ENCODE data around the gene TSPAN18. TPM values are rescaled to one million over a fixed set of nuclear protein-coding genes. Genes with fewer than 3 reads are reported as not detected.
A peak's percentile ranks its signal among the peaks of the same experiment; 100 is the strongest.

Gene TSPAN18
- total and polyA plus RNA-seq, 2 of the 4 experiments (the other 2 are of a cell fraction) = 0.36 to 1.1 TPM

DNA sequence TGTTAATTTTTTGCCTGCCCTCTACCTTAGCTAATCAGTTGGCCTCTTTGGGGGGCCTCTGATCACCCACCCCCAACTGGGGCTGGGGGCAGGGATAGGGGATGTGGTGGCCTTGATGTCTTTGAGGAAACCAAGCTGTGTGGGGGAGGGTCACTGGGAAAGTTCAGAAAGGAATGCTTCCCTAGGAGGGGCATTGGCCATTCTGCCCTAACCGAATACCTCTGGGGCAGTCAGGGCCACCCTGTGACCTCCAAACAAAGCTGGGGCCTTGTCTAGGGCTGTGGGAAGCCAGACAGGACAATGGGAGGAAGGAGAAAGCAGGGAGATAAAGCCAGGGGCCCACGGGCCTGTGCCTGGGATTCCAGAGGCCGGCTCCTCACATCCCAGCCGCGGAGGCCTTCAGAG lies 97.5 kb downstream of the TSPAN18 start:
- Histone ChIP-seq H3K14ac (replicated peaks; ENCODE audit: low read depth, low read length) (no peak overlapping the region), H3K36me3 (ENCODE audit: control insufficient read depth, insufficient read depth, low read length) (no peaks in the 10 kb centered on the region), H2AK5ac (ENCODE audit: low read depth, low read length) (no peak overlapping the region), H3K9me3 (ENCODE audit: control insufficient read depth, insufficient read depth, low read length) (no peaks in the 10 kb centered on the region), H2BK120ac (ENCODE audit: low read depth, low read length) (no peak overlapping the region), H3K27me3 (ENCODE audit: control insufficient read depth, insufficient read depth, low read length) (peaks cover 20% of the 10 kb centered on the region), H4K8ac (ENCODE audit: low read depth in 2 of 2, low read length in 2 of 2) (no peak overlapping the region), H3K4me3 (ENCODE audit: insufficient read depth, low read depth, low read length) (no peak overlapping the region), H3K9ac (ENCODE audit: low read depth, low read length) (no peak overlapping the region), H4K5ac (ENCODE audit: low read depth, low read length) (no peak overlapping the region), H2AFZ (replicated peaks; ENCODE audit: low read length, poor library complexity) (no peak overlapping the region), H2BK20ac (ENCODE audit: low read depth, low read length) (no peak overlapping the region), H3K23ac (ENCODE audit: low read depth, low read length) (no peak overlapping the region), H3K56ac (ENCODE audit: extremely low read depth, insufficient read depth, low read length) (no peak overlapping the region), H3K4me1 (ENCODE audit: control insufficient read depth, insufficient read depth, low read length) (no peaks in the 10 kb centered on the region), H2BK5ac (ENCODE audit: low read depth, low read length, poor library complexity, severe bottlenecking) (no peak overlapping the region), H3K4me2 (ENCODE audit: low read depth, low read length) (no peak overlapping the region), H4K20me1 (ENCODE audit: insufficient read depth, low read length) (no peaks in the 10 kb centered on the region), H2BK15ac (ENCODE audit: low read depth, low read length) (no peak overlapping the region), H4K91ac (ENCODE audit: insufficient read depth, low read depth, low read length) (no peak overlapping the region), H2AK9ac (replicated peaks; ENCODE audit: low read depth, low read length, poor library complexity) (peak overlapping the region; percentile 33), H3K18ac (ENCODE audit: low read depth, low read length) (no peak overlapping the region), H3K79me1 (ENCODE audit: low read depth in 1 of 2, low read length in 2 of 2) (no peaks in the 10 kb centered on the region), H3K9me1 (ENCODE audit: insufficient read depth, low read length) (no peaks in the 10 kb centered on the region), H3K27ac (ENCODE audit: insufficient read depth, low read length) (no peak overlapping the region), H3K4ac (ENCODE audit: low read depth, low read length) (no peak overlapping the region)
- dilution Hi-C loops (cut with HindIII; ENCODE audit: low sequenced_read_pairs, unreplicated experiment) (no loop called here), intact Hi-C loops (cut with micrococcal nuclease) (no loop called here), in situ Hi-C loops (cut with MboI; ENCODE audit: low sequenced_read_pairs) (no loop called here)
- ATAC-seq (ENCODE audit: low read depth) (no peak), DNase-seq (no peak)
- CTCF ChIA-PET = interaction anchor here (1.0 kb wide), 1 partner anchor 12 kb away, joined by 3 read pairs; no protein-coding TSS in a partner anchor
- BruUV-seq (replicated peaks) = no TSS peak
- 63% methylated on average over 3 of the region's 5 CpGs; no CpG with 5 or more reads in 1 of the 2 experiments for WGBS, 2 experiments (ENCODE audit: extremely low coverage in 2 of 2, insufficient read length in 1 of 2)
- POLR2A ChIA-PET (ENCODE audit: unreplicated experiment) = no interaction called here
- TF ChIP-seq, protein P1, sequence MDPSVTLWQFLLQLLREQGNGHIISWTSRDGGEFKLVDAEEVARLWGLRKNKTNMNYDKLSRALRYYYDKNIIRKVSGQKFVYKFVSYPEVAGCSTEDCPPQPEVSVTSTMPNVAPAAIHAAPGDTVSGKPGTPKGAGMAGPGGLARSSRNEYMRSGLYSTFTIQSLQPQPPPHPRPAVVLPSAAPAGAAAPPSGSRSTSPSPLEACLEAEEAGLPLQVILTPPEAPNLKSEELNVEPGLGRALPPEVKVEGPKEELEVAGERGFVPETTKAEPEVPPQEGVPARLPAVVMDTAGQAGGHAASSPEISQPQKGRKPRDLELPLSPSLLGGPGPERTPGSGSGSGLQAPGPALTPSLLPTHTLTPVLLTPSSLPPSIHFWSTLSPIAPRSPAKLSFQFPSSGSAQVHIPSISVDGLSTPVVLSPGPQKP (IDR thresholded peaks at IDR 0.05; ENCODE audit: borderline replicate concordance, low read depth, low read length) = no peak
- no peak for TF ChIP-seq NFE2L2 (IDR thresholded peaks at IDR 0.05; ENCODE audit: low read depth, low read length)
- no peak for TF ChIP-seq CHD1 (IDR thresholded peaks at IDR 0.05; ENCODE audit: low read depth, low read length)
- TF ChIP-seq MAZ (IDR thresholded peaks at IDR 0.05; ENCODE audit: borderline replicate concordance, low read depth, low read length) = no peak
- TF ChIP-seq CEBPB (IDR thresholded peaks at IDR 0.05; ENCODE audit: low read depth, low read length) = no peak
- TF ChIP-seq SMC3 (IDR thresholded peaks at IDR 0.05; ENCODE audit: low read depth, low read length) = no peak
- TF ChIP-seq POLR2A (IDR thresholded peaks at IDR 0.05; ENCODE audit: low read depth, low read length) = no peak
- TF ChIP-seq, protein P2, sequence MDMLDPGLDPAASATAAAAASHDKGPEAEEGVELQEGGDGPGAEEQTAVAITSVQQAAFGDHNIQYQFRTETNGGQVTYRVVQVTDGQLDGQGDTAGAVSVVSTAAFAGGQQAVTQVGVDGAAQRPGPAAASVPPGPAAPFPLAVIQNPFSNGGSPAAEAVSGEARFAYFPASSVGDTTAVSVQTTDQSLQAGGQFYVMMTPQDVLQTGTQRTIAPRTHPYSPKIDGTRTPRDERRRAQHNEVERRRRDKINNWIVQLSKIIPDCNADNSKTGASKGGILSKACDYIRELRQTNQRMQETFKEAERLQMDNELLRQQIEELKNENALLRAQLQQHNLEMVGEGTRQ (IDR thresholded peaks at IDR 0.05; ENCODE audit: low read depth, low read length) = no peak
- no peak for TF ChIP-seq RFX5 (IDR thresholded peaks at IDR 0.05; ENCODE audit: low read depth, low read length)
- TF ChIP-seq RAD21 (IDR thresholded peaks at IDR 0.05; ENCODE audit: low read length) = no peak
- TF ChIP-seq MXI1 (IDR thresholded peaks at IDR 0.05; ENCODE audit: borderline replicate concordance, low read depth, low read length) = no peak
- no peak for TF ChIP-seq FOS (IDR thresholded peaks at IDR 0.05; ENCODE audit: low read depth, low read length)
- TF ChIP-seq RCOR1 (IDR thresholded peaks at IDR 0.05; ENCODE audit: insufficient replicate concordance, low read length) = no peak
- no peak for TF ChIP-seq MAFK (IDR thresholded peaks at IDR 0.05; ENCODE audit: low read depth, low read length)
- TF ChIP-seq, protein P3, sequence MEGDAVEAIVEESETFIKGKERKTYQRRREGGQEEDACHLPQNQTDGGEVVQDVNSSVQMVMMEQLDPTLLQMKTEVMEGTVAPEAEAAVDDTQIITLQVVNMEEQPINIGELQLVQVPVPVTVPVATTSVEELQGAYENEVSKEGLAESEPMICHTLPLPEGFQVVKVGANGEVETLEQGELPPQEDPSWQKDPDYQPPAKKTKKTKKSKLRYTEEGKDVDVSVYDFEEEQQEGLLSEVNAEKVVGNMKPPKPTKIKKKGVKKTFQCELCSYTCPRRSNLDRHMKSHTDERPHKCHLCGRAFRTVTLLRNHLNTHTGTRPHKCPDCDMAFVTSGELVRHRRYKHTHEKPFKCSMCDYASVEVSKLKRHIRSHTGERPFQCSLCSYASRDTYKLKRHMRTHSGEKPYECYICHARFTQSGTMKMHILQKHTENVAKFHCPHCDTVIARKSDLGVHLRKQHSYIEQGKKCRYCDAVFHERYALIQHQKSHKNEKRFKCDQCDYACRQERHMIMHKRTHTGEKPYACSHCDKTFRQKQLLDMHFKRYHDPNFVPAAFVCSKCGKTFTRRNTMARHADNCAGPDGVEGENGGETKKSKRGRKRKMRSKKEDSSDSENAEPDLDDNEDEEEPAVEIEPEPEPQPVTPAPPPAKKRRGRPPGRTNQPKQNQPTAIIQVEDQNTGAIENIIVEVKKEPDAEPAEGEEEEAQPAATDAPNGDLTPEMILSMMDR (conservative IDR thresholded peaks at IDR 0.05; ENCODE audit: low read depth, low read length) = no peak
- TF ChIP-seq BHLHE40 (IDR thresholded peaks at IDR 0.05; ENCODE audit: low read depth, low read length) = no peak

All from IMR-90 (cell line).